Transverse colon (tissue), 3 donors: ENCODE results near the gene MOCS1.

Experiments used
- EP300 ChIP-seq: sonication (generic); formaldehyde crosslinking; IDR thresholded peaks from one replicate; pipeline ENCODE4 v1.6.1; 2017; ENCODE audit warnings: antibody characterized with exemption, low read depth
- POLR2A ChIP-seq: fragments of 450-650 bp; IDR thresholded peaks from one replicate; pipeline ENCODE4 v1.6.1; 2016; ENCODE audit warnings: antibody characterized with exemption, mild to moderate bottlenecking, moderate library complexity
- TF ChIP-seq, protein P1 (sequence below), 5 experiments: fragments of 200-600 bp in 3 of 5; fragments of 450-650 bp in 2 of 5; sonication (generic) in 3 of 5; IDR thresholded peaks; 1 replicate in 2 of 5; 2 replicates in 3 of 5; pipeline ENCODE4 v1.5.1; 2016 to 2017; ENCODE audit warnings: antibody characterized with exemption in 5 of 5, inconsistent platforms in 3 of 5, mild to moderate bottlenecking in 2 of 5, moderate library complexity in 1 of 5

GRCh38 chr6:39978240-39978639 is 44.0 kb upstream of the MOCS1 start:
- TF ChIP-seq POLR2A (no peak), EP300 (no peak)
- TF ChIP-seq, protein P1, sequence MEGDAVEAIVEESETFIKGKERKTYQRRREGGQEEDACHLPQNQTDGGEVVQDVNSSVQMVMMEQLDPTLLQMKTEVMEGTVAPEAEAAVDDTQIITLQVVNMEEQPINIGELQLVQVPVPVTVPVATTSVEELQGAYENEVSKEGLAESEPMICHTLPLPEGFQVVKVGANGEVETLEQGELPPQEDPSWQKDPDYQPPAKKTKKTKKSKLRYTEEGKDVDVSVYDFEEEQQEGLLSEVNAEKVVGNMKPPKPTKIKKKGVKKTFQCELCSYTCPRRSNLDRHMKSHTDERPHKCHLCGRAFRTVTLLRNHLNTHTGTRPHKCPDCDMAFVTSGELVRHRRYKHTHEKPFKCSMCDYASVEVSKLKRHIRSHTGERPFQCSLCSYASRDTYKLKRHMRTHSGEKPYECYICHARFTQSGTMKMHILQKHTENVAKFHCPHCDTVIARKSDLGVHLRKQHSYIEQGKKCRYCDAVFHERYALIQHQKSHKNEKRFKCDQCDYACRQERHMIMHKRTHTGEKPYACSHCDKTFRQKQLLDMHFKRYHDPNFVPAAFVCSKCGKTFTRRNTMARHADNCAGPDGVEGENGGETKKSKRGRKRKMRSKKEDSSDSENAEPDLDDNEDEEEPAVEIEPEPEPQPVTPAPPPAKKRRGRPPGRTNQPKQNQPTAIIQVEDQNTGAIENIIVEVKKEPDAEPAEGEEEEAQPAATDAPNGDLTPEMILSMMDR (IDR thresholded peaks at IDR 0.05) = no peak
